H9 (cell line): ENCODE results near the gene COA4. TPM values are rescaled to one million over a fixed set of nuclear protein-coding genes. Genes with fewer than 3 reads are reported as not detected.
"Not testable (repeated sequence)": the region's sequence is repeated elsewhere in the genome, so short reads cannot be mapped to it uniquely, and the experiment has no call there.

Experiments used
- DNase-seq: peaks from one replicate; pipeline ENCODE4 v3.0.0-alpha.2; 2017
- H2AFZ ChIP-seq: one replicate; pipeline ENCODE4 v1.6.1; 2013; ENCODE audit warnings: mild to moderate bottlenecking, low read length, control low read depth, moderate library complexity
- H2AK5ac ChIP-seq: 2 replicates; pipeline ENCODE4 v1.6.1; 2013; ENCODE audit warnings: low read length, control low read depth, mixed read lengths; ENCODE audit not compliant: insufficient read length
- H2BK120ac ChIP-seq: one replicate; pipeline ENCODE4 v1.6.1; 2013; ENCODE audit warnings: low read depth, mild to moderate bottlenecking, low read length, control low read depth, inconsistent platforms; ENCODE audit not compliant: poor library complexity, severe bottlenecking
- H2BK12ac ChIP-seq: 2 replicates; pipeline ENCODE4 v1.6.1; 2013; ENCODE audit warnings: low read length, control low read depth, mixed read lengths, low read depth; ENCODE audit not compliant: insufficient read length
- H2BK15ac ChIP-seq: 2 replicates; pipeline ENCODE4 v1.6.1; 2013; ENCODE audit warnings: low read depth, low read length, control low read depth
- H2BK20ac ChIP-seq: one replicate; pipeline ENCODE4 v1.6.1; 2013; ENCODE audit warnings: low read depth, mild to moderate bottlenecking, low read length, control low read depth, inconsistent platforms; ENCODE audit not compliant: poor library complexity, severe bottlenecking
- H2BK5ac ChIP-seq: 2 replicates; pipeline ENCODE4 v1.6.1; 2013; ENCODE audit warnings: low read length, control low read depth, mixed read lengths; ENCODE audit not compliant: insufficient read length
- H3K14ac ChIP-seq: 2 replicates; pipeline ENCODE4 v1.6.1; 2013; ENCODE audit warnings: low read length, control low read depth; ENCODE audit not compliant: insufficient read depth
- H3K18ac ChIP-seq: 2 replicates; pipeline ENCODE4 v1.6.1; 2013; ENCODE audit warnings: low read depth, mild to moderate bottlenecking, mixed read lengths, low read length, control low read depth; ENCODE audit not compliant: insufficient read length
- H3K23ac ChIP-seq: 2 replicates; pipeline ENCODE4 v1.6.1; 2013; ENCODE audit warnings: low read length, control low read depth, mixed read lengths, low read depth; ENCODE audit not compliant: insufficient read length
- H3K23me2 ChIP-seq: 2 replicates; pipeline ENCODE4 v1.6.1; 2013; ENCODE audit warnings: low read depth, mild to moderate bottlenecking, mixed read lengths, low read length, control low read depth; ENCODE audit not compliant: insufficient read length, poor library complexity, severe bottlenecking
- H3K27ac ChIP-seq: 2 replicates; pipeline ENCODE4 v1.5.1; 2013; ENCODE audit warnings: low read length, control low read depth, mixed read lengths, low read depth; ENCODE audit not compliant: insufficient read length
- H3K27me3 ChIP-seq: 2 replicates; pipeline ENCODE4 v1.6.1; 2013; ENCODE audit warnings: low read length, control low read depth, inconsistent platforms; ENCODE audit not compliant: insufficient read depth
- H3K4ac ChIP-seq: 2 replicates; pipeline ENCODE4 v1.6.1; 2013; ENCODE audit warnings: low read depth, mild to moderate bottlenecking, control low read depth, inconsistent platforms, low read length, moderate library complexity
- H3K4me1 ChIP-seq: 2 replicates; pipeline ENCODE4 v1.6.1; 2013; ENCODE audit warnings: low read length, control low read depth, inconsistent platforms; ENCODE audit not compliant: insufficient read depth
- H3K4me2 ChIP-seq: 2 replicates; pipeline ENCODE4 v1.6.1; 2013; ENCODE audit warnings: low read length, control low read depth, mixed read lengths; ENCODE audit not compliant: insufficient read length, insufficient read depth
- H3K56ac ChIP-seq: 2 replicates; pipeline ENCODE4 v1.6.1; 2013; ENCODE audit warnings: low read depth, mild to moderate bottlenecking, mixed read lengths, low read length, control low read depth; ENCODE audit not compliant: insufficient read length
- H3K79me1 ChIP-seq: 2 replicates; pipeline ENCODE4 v1.6.1; 2013; ENCODE audit warnings: low read depth, mild to moderate bottlenecking, moderate library complexity, low read length, control low read depth, inconsistent platforms; ENCODE audit not compliant: insufficient read depth, poor library complexity, severe bottlenecking
- H3K79me2 ChIP-seq: 2 replicates; pipeline ENCODE4 v1.6.1; 2013; ENCODE audit warnings: low read length, control low read depth, inconsistent platforms; ENCODE audit not compliant: insufficient read depth
- H3K9ac ChIP-seq: 2 replicates; pipeline ENCODE4 v1.6.1; 2013; ENCODE audit warnings: low read length, control low read depth, mixed read lengths; ENCODE audit not compliant: insufficient read length; ENCODE audit errors: extremely low read depth
- H3K9me3 ChIP-seq: one replicate; pipeline ENCODE4 v1.6.1; 2013; ENCODE audit warnings: low read depth, low read length, inconsistent platforms; ENCODE audit not compliant: control insufficient read depth
- H3T11ph ChIP-seq: one replicate; pipeline ENCODE4 v1.6.1; 2013; ENCODE audit warnings: mild to moderate bottlenecking, low read length, control low read depth, inconsistent platforms
- H4K20me1 ChIP-seq: one replicate; pipeline ENCODE4 v1.6.1; 2013; ENCODE audit not compliant: control insufficient read depth, insufficient read length, insufficient read depth
- H4K5ac ChIP-seq: 2 replicates; pipeline ENCODE4 v1.6.1; 2013; ENCODE audit warnings: low read depth, mild to moderate bottlenecking, mixed read lengths, low read length, control low read depth; ENCODE audit not compliant: insufficient read length
- H4K8ac ChIP-seq: replicated peaks from 2 replicates; pipeline ENCODE4 v1.6.1; 2013; ENCODE audit warnings: low read length, control low read depth, mixed read lengths, low read depth; ENCODE audit not compliant: insufficient read length
- H4K91ac ChIP-seq: 2 replicates; pipeline ENCODE4 v1.6.1; 2013; ENCODE audit warnings: low read depth, mild to moderate bottlenecking, moderate library complexity, mixed read lengths, low read length, control low read depth; ENCODE audit not compliant: insufficient read length
- H3K27ac Mint-ChIP-seq, 3 experiments: 2 replicates in 2 of 3; 3 replicates in 1 of 3; pipeline ENCODE4 v1.8.0; 2020 to 2021; ENCODE audit warnings: mixed read lengths in 3 of 3, mild to moderate bottlenecking in 1 of 3, moderate library complexity in 1 of 3
- H3K27me3 Mint-ChIP-seq: 2 replicates; pipeline ENCODE4 v1.8.0; 2021; ENCODE audit warnings: low read depth, mild to moderate bottlenecking, moderate library complexity, mixed read lengths
- H3K36me3 Mint-ChIP-seq, 3 experiments: 2 replicates in 2 of 3; 3 replicates in 1 of 3; pipeline ENCODE4 v1.8.0; 2020 to 2021; ENCODE audit warnings: low read depth in 3 of 3, mixed read lengths in 3 of 3; ENCODE audit not compliant: insufficient read depth in 1 of 3
- H3K4me1 Mint-ChIP-seq, 2 experiments: 2 replicates each; pipeline ENCODE4 v1.8.0; 2020; ENCODE audit warnings: mixed read lengths in 2 of 2
- H3K4me3 Mint-ChIP-seq, 2 experiments: 2 replicates in 1 of 2; 3 replicates in 1 of 2; pipeline ENCODE4 v1.8.0; 2020 to 2021; ENCODE audit warnings: mild to moderate bottlenecking in 2 of 2, mixed read lengths in 2 of 2, moderate library complexity in 1 of 2
- H3K9me3 Mint-ChIP-seq, 2 experiments: 2 replicates in 1 of 2; 3 replicates in 1 of 2; pipeline ENCODE4 v1.8.0; 2020; ENCODE audit warnings: mild to moderate bottlenecking in 2 of 2, mixed read lengths in 2 of 2, moderate library complexity in 1 of 2
- CTCF ChIP-seq: fragments of 200-600 bp; sonication (generic); conservative IDR thresholded peaks from 3 replicates; pipeline ENCODE4 v1.8.0; 2021; ENCODE audit warnings: antibody characterized with exemption, mild to moderate bottlenecking
- WGBS: extraction: QIAGEN DNeasy Blood & Tissue Kit; methylation state at CpG from one replicate; pipeline ENCODE4 v1.1.7; 2013; ENCODE audit warnings: missing lambda C conversion rate, low lambda C conversion rate, mixed read lengths; ENCODE audit not compliant: insufficient read length; ENCODE audit errors: extremely low coverage; 5-methylcytosine and 5-hydroxymethylcytosine counted together
- total RNA-seq: library from RNA; stranded (reverse); gene quantifications from 2 replicates; pipeline ENCODE4 v1.2.1, GENCODE V29; 2021

COA4 gene
- total RNA-seq, 1 experiment from 2014 or later = 116 TPM

- H3K18ac ChIP-seq = no peak overlapping the region
- H3K4ac ChIP-seq = no peak overlapping the region
- no peaks in the 10 kb centered on the region for H3K9me3 Mint-ChIP-seq
- no peak overlapping the region for H2BK5ac ChIP-seq
- H3K14ac ChIP-seq = no peak overlapping the region
- no peaks in the 10 kb centered on the region for H3K27me3 ChIP-seq
- H3K4me1 ChIP-seq = no peaks in the 10 kb centered on the region
- no peak overlapping the region for H3K27ac ChIP-seq
- H2BK15ac ChIP-seq = no peak overlapping the region
- WGBS = no CpG with 5 or more reads among the region's 2 CpGs
- no peak overlapping the region for H2BK120ac ChIP-seq
- H3K4me2 ChIP-seq = no peak overlapping the region
- H2AK5ac ChIP-seq = no peak overlapping the region
- H3K9me3 ChIP-seq = no peaks in the 10 kb centered on the region
- no peak overlapping the region for H2BK20ac ChIP-seq
- no peaks in the 10 kb centered on the region for H3K27me3 Mint-ChIP-seq
- no peak overlapping the region for H4K8ac ChIP-seq
- H3K36me3 Mint-ChIP-seq = peaks cover 5 to 31% (median 13%) of the 10 kb centered on the region in 3 experiments; a peak in 6 of 7 replicates
- no peaks in the 10 kb centered on the region for H3K23me2 ChIP-seq
- H4K91ac ChIP-seq = no peak overlapping the region
- H2AFZ ChIP-seq = no peak overlapping the region
- H3K4me3 Mint-ChIP-seq = no peak overlapping the region
- DNase-seq = no peak
- H3K79me2 ChIP-seq = no peaks in the 10 kb centered on the region
- no peak overlapping the region for H3K23ac ChIP-seq
- H3K27ac Mint-ChIP-seq = no peak overlapping the region
- peaks cover 0 to 3% of the 10 kb centered on the region in 2 experiments; a peak in 1 of 4 replicates for H3K4me1 Mint-ChIP-seq
- H4K20me1 ChIP-seq = no peaks in the 10 kb centered on the region
- no peak overlapping the region for H4K5ac ChIP-seq
- no peaks in the 10 kb centered on the region for H3K79me1 ChIP-seq
- no peak overlapping the region for H3T11ph ChIP-seq
- TF ChIP-seq CTCF = no peak
- H2BK12ac ChIP-seq = no peak overlapping the region
- no peak overlapping the region for H3K9ac ChIP-seq
- H3K56ac ChIP-seq = no peak overlapping the region
Measured at GRCh38 chr11:73883856-73884255, 7.2 kb upstream of the COA4 start.

- H3K23me2 ChIP-seq, H3K9ac ChIP-seq: not testable (repeated sequence)
Measured at GRCh38 chr11:73880449-73880848, 3.8 kb upstream of the COA4 start.

More at GRCh38 chr11:73880449-73880848, 3.8 kb upstream of the COA4 start:
- not testable (repeated sequence) for H3K9me3 ChIP-seq, H2BK15ac ChIP-seq, H3K56ac ChIP-seq, H2AK5ac ChIP-seq, H3K4ac ChIP-seq, H3K27me3 ChIP-seq, H4K91ac ChIP-seq, H3K4me2 ChIP-seq, H2AFZ ChIP-seq, H2BK5ac ChIP-seq, H4K8ac ChIP-seq, H4K5ac ChIP-seq, H3K27ac Mint-ChIP-seq, H3K18ac ChIP-seq, H2BK20ac ChIP-seq, H3T11ph ChIP-seq, H3K4me1 ChIP-seq, H3K27ac ChIP-seq, H3K27me3 Mint-ChIP-seq, H4K20me1 ChIP-seq, H3K23ac ChIP-seq, H3K9me3 Mint-ChIP-seq, H3K4me3 Mint-ChIP-seq, H3K79me2 ChIP-seq, H3K14ac ChIP-seq, H3K79me1 ChIP-seq, H2BK120ac ChIP-seq, H2BK12ac ChIP-seq
- H3K4me1 Mint-ChIP-seq = peaks cover 14 to 16% of the 10 kb centered on the region in 2 experiments
- DNase-seq = peak; percentile 77
- H3K36me3 Mint-ChIP-seq = peaks cover 4 to 20% (median 16%) of the 10 kb centered on the region in 3 experiments; a peak in 6 of 7 replicates
- WGBS = no CpG with 5 or more reads among the region's 10 CpGs
